ENCODE results near the gene BPIFB6. TPM values are rescaled to one million over a fixed set of nuclear protein-coding genes. Genes with fewer than 3 reads are reported as not detected.

The BPIFB6 gene
- total RNA-seq, 1 donor from 2014 or later: not detected

DNA sequence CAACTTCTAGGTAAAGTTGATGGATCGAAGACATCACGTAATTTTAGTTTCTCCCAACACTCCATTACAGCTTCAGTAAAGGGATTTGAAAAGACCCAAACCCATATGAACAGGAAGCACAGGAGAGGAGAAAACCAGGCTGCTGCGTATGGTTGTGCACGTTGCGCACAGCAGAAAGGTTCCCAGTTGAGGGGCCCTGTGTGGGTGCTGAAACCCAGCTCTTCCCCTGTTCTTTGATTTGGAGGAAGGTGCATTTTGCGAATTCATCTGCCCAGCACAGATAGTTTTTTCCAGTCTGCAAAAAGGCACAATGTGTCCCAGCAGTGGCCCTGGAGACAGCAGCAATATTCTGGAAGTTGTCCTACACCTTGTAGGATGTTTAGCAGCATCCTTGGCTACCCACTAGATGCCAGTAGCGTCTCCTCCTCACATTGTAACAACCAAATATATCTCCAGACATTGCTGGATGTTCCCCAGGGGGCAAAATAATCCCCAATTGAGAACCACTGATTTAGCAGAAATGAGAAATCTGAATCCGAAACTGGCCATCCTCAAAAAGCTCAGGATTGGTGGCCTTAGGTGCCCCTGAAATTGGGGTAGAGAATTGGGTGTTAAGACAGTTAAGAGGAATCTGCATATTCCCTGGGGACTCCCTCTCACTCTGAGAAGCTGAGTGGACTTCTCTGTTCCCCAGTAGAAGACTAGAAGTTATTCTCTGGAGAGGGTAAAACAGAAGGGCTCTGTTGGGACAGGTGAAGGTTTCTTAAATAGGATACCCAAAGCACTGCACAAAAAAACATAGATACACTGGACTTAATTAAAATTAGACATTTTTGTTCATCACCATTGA is 39.4 kb upstream of the BPIFB6 start:
- peaks cover 1% of the 10 kb centered on the region for H3K4me1 Mint-ChIP-seq (ENCODE audit: low read depth)
- H3K36me3 Mint-ChIP-seq (ENCODE audit: low read depth): no peaks in the 10 kb centered on the region
- H3K9me3 Mint-ChIP-seq: peaks cover 10% of the 10 kb centered on the region
- no peak overlapping the region for H3K4me3 Mint-ChIP-seq
- intact Hi-C loops (cut with micrococcal nuclease): no loop called here
- H3K27ac Mint-ChIP-seq: no peak overlapping the region
- no peak for DNase-seq (ENCODE audit: low spot score)
- H3K27me3 Mint-ChIP-seq (ENCODE audit: insufficient read depth): no peaks in the 10 kb centered on the region

DNA sequence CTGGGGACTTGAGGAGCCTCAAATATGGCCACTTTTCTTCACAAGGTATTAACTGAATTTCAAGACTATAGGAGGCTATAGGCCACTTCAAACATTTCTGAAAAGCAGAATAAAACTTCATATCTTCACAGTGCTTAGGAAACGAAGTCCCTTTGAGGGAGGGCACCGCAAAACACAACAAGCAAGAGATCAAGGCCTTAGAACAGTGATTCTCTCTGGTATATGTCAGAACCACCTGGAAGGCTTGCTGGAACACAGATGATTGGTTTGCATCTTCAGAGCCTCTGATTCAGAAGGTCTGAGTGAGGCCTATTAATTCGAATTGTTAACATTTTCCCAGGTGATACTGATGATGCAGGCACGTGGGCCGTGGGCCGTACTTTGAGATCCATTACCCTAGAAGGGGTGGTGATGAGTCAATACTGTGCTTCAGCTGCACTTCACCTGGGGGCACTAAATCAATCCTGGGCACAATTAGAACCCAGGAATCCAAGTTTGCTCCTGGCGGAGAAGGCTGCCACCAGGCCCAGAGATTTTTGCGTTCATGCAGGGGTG is 37.9 kb upstream of the BPIFB6 start:
- intact Hi-C loops (cut with micrococcal nuclease): no loop called here
- no peak overlapping the region for H3K27ac Mint-ChIP-seq
- H3K36me3 Mint-ChIP-seq (ENCODE audit: low read depth): no peaks in the 10 kb centered on the region
- DNase-seq (ENCODE audit: low spot score): no peak
- H3K9me3 Mint-ChIP-seq: peaks cover 10% of the 10 kb centered on the region
- no peak overlapping the region for H3K4me3 Mint-ChIP-seq
- H3K27me3 Mint-ChIP-seq (ENCODE audit: insufficient read depth): no peaks in the 10 kb centered on the region
- H3K4me1 Mint-ChIP-seq (ENCODE audit: low read depth): peaks cover 11% of the 10 kb centered on the region

DNA sequence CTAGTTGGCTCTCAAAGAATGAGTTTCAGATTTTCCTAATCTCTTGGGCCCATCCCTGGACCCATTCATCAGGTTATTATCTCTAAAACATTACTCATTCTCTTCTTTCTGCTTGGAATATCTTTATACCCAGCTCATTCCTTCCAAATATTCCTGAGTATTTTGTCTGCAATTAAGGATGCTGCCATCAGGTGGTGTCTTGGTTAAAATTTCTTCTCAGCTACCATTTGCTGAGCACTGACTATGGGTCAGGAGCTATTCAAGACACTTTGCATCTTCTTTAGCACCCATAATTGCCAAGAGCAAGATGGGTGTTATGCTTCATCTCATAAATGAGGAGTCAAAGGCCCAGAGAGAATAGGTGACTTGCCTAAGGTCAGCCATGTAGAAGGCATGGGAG is 35.6 kb upstream of the BPIFB6 start:
- H3K36me3 Mint-ChIP-seq (ENCODE audit: low read depth): no peaks in the 10 kb centered on the region
- intact Hi-C loops (cut with micrococcal nuclease): no loop called here
- no peak overlapping the region for H3K27ac Mint-ChIP-seq
- DNase-seq (ENCODE audit: low spot score): no peak
- no peak overlapping the region for H3K4me3 Mint-ChIP-seq
- H3K27me3 Mint-ChIP-seq (ENCODE audit: insufficient read depth): no peaks in the 10 kb centered on the region
- peaks cover 11% of the 10 kb centered on the region for H3K4me1 Mint-ChIP-seq (ENCODE audit: low read depth)
- peaks cover 10% of the 10 kb centered on the region for H3K9me3 Mint-ChIP-seq

GRCh38 chr20:32997431-32997830 is 34.0 kb upstream of the BPIFB6 start:
- H3K36me3 Mint-ChIP-seq (ENCODE audit: low read depth): no peaks in the 10 kb centered on the region
- no peak for DNase-seq (ENCODE audit: low spot score)
- no peak overlapping the region for H3K4me3 Mint-ChIP-seq
- no peaks in the 10 kb centered on the region for H3K27me3 Mint-ChIP-seq (ENCODE audit: insufficient read depth)
- H3K27ac Mint-ChIP-seq: no peak overlapping the region
- intact Hi-C loops (cut with micrococcal nuclease): no loop called here
- H3K4me1 Mint-ChIP-seq (ENCODE audit: low read depth): peaks cover 11% of the 10 kb centered on the region
- peaks cover 10% of the 10 kb centered on the region for H3K9me3 Mint-ChIP-seq

DNA sequence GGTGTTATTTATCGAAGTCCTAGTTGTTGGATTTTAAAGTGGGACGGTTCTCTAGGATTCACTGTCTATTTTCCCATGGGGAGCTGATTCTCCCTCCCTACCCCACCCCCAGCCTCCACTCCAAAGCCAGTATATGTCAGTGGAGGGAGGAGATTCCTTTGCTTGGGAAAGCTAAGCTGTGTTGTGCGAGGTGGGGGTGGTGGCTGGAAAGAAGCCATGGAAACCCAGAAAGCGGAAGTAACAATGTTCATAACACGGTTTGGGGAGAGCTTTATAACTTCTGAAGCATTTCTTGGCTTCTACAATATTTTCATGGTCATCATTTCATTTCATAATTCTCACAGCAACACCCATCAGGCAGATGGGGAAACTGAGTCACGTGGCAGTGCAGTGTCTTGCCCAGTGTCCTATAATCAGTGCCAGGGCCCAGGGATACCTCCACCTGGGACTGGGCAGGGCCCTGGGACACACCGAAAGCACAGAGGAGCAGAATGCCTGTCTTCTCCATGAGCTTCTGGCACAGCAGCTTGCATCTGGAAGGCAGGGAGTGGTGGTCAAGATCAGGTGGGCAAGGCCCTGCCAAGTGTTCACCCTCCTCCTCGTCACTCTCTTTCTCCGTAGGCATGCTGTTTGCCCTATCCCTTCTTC is 31.7 kb upstream of the BPIFB6 start:
- intact Hi-C loops (cut with micrococcal nuclease): no loop called here
- H3K4me3 Mint-ChIP-seq: no peak overlapping the region
- no peak overlapping the region for H3K27ac Mint-ChIP-seq
- H3K27me3 Mint-ChIP-seq (ENCODE audit: insufficient read depth): no peaks in the 10 kb centered on the region
- H3K4me1 Mint-ChIP-seq (ENCODE audit: low read depth): peaks cover 11% of the 10 kb centered on the region
- no peak for DNase-seq (ENCODE audit: low spot score)
- peaks cover 9% of the 10 kb centered on the region for H3K9me3 Mint-ChIP-seq
- H3K36me3 Mint-ChIP-seq (ENCODE audit: low read depth): no peaks in the 10 kb centered on the region

DNA sequence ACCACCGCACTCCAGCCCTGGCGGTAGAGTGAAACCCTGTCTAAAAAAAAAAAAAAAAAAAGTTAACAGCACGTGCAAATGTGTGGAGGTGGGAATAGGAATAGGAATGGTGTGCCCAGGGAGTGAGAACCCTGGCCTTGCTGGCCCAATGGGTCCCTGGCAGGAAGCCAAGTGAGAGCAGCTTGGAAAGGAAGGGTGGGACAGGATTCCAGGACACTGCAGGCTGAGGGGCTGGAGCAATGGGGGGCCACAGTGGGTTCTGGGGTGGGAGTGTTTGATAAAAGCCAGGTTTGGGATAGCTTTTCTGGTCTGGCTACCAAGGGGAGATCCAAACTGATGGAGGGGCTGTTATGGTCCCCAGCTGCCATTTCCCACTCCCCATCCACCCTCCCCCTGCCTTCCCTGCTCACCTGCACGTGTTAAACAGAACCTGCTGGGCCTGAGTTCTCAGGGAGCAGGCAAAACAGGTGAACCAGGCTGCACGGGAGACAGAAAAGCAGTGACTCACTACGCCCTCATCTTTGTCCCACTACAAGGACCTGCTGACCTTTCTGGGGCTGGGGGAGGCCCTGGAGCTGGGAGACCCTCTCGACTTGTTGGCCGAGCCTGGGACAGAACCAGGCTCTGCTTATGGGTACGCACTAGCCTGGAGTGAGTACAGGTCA is 30.5 kb upstream of the BPIFB6 start:
- intact Hi-C loops (cut with micrococcal nuclease): no loop called here
- H3K27ac Mint-ChIP-seq: no peak overlapping the region
- H3K27me3 Mint-ChIP-seq (ENCODE audit: insufficient read depth): no peaks in the 10 kb centered on the region
- DNase-seq (ENCODE audit: low spot score): no peak
- H3K4me3 Mint-ChIP-seq: no peak overlapping the region
- peaks cover 11% of the 10 kb centered on the region for H3K4me1 Mint-ChIP-seq (ENCODE audit: low read depth)
- H3K9me3 Mint-ChIP-seq: peaks cover 8% of the 10 kb centered on the region
- H3K36me3 Mint-ChIP-seq (ENCODE audit: low read depth): no peaks in the 10 kb centered on the region

GRCh38 chr20:33002087-33002808 is 29.2 kb upstream of the BPIFB6 start:
- H3K27me3 Mint-ChIP-seq (ENCODE audit: insufficient read depth): no peaks in the 10 kb centered on the region
- H3K4me3 Mint-ChIP-seq: no peak overlapping the region
- intact Hi-C loops (cut with micrococcal nuclease): no loop called here
- peaks cover 5% of the 10 kb centered on the region for H3K9me3 Mint-ChIP-seq
- DNase-seq (ENCODE audit: low spot score): no peak
- H3K4me1 Mint-ChIP-seq (ENCODE audit: low read depth): peaks cover 7% of the 10 kb centered on the region
- H3K36me3 Mint-ChIP-seq (ENCODE audit: low read depth): no peaks in the 10 kb centered on the region
- no peak overlapping the region for H3K27ac Mint-ChIP-seq

- H3K36me3 Mint-ChIP-seq (ENCODE audit: low read depth): no peaks in the 10 kb centered on the region
- no peaks in the 10 kb centered on the region for H3K4me1 Mint-ChIP-seq (ENCODE audit: low read depth)
- no peaks in the 10 kb centered on the region for H3K27me3 Mint-ChIP-seq (ENCODE audit: insufficient read depth)
- DNase-seq (ENCODE audit: low spot score): no peak
- H3K27ac Mint-ChIP-seq: no peak within 1 kb of the TSS
- intact Hi-C loops (cut with micrococcal nuclease): no loop called here
- H3K9me3 Mint-ChIP-seq: peaks cover 5% of the 10 kb centered on the region
- H3K4me3 Mint-ChIP-seq: no peak within 1 kb of the TSS
Measured at GRCh38 chr20:33004141-33004751, 27.2 kb upstream of the BPIFB6 start, which contains the start of gene SUN5. SUN5 (minus strand) TSS chr20:33004433; CDS start chr20:33004340, 93 bp downstream.

DNA sequence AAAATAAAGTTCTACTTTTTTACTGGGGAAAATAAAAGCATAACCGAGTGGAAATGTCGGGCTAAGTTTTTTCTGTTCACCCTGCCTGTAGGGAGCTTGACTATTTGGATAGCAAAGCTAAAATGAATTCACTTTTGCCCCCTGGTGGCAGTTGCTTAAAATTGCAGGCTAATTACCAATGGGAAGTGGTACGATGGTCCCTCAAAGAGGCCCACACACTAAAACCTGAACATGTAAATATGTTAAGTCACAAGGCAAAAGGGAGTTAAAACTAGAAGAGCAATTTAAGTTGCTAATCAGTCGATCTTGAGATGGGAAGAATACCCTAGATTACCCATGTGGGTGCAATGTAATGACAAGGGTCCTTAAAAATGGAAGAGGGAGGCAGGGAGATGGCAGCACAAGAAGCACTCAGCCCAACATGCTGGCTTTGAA is 26.3 kb upstream of the BPIFB6 start:
- H3K4me3 Mint-ChIP-seq: no peak overlapping the region
- DNase-seq (ENCODE audit: low spot score): peak; percentile 5
- intact Hi-C loops (cut with micrococcal nuclease): loop anchor here (1.0 kb wide), 3 partner anchors 60 to 215 kb away; no protein-coding TSS in a partner anchor
- no peaks in the 10 kb centered on the region for H3K36me3 Mint-ChIP-seq (ENCODE audit: low read depth)
- no peak overlapping the region for H3K27ac Mint-ChIP-seq
- peaks cover 5% of the 10 kb centered on the region for H3K9me3 Mint-ChIP-seq
- no peaks in the 10 kb centered on the region for H3K4me1 Mint-ChIP-seq (ENCODE audit: low read depth)
- H3K27me3 Mint-ChIP-seq (ENCODE audit: insufficient read depth): no peaks in the 10 kb centered on the region

DNA sequence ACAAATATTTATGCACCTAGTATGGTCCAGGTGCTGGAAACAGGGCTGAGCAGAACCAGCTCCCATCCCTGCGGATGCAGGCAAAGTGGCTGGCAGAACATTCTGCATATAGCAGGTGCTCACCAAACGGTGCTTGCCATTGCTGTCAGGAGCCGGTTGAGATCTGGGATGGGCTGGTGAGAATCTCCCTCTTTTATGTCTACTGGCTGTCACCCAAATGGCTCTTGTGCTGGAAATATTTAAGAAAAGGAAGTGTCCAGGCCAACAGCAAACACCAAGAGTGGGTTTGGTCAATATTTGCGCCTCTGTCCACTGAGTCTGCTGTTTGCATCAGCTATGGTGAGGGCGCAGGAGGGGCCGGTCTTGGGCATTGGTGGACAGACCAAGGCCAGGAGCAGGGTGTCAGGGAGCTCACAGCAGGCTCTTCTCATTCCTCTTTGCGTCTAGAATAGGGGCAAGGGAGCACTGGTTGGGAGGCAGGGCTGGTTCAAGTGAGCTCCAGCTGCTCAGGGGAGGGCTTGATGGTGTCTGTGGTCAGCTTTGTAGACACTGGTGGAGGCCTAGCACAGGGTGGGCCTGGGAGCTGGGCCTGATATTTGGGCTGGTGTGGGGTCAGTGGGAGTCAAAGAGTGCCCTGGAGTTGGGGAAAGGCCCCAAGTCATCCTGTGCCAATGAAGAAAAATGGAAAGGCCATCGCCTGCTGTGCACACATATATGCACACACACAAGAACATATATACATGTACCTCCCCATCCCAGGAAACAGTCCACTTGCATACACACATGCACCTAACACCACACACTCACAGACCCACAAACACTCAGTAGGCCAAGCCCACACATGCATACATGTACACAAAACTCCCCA is 25.3 kb upstream of the BPIFB6 start:
- no peaks in the 10 kb centered on the region for H3K27me3 Mint-ChIP-seq (ENCODE audit: insufficient read depth)
- DNase-seq (ENCODE audit: low spot score): no peak
- H3K9me3 Mint-ChIP-seq: peaks cover 5% of the 10 kb centered on the region
- H3K36me3 Mint-ChIP-seq (ENCODE audit: low read depth): no peaks in the 10 kb centered on the region
- no peaks in the 10 kb centered on the region for H3K4me1 Mint-ChIP-seq (ENCODE audit: low read depth)
- intact Hi-C loops (cut with micrococcal nuclease): loop anchor here (1.0 kb wide), 3 partner anchors 61 to 216 kb away; no protein-coding TSS in a partner anchor
- no peak overlapping the region for H3K27ac Mint-ChIP-seq
- no peak overlapping the region for H3K4me3 Mint-ChIP-seq

DNA sequence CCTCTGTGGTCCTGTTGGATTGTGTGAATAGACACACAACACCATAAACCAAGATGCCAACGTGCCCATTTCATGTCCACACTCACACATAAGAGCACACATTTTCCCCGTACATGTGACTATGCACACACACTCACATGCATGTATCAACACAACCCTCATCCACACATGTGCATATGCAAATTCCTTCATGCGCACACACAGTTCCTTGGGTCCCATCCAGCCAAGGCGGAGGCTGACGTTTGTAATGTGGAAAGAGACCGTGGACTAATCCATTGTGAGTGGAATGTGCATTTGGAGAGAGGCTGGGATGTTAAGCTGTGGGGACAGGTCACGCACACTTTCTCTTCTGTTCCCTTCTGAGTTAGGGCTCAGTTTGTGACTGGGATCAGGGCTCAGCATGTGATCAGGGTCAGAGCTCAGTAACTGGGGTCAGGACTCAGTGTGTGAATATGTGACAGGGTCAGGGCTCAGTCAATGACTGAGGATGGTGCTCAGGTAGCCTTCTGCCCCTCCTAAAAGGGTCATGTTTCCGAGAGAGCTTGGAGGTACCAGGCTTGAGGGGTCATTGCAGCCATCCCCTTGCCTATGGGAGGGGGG is 24.6 kb upstream of the BPIFB6 start:
- no peak overlapping the region for H3K27ac Mint-ChIP-seq
- no peak overlapping the region for H3K4me3 Mint-ChIP-seq
- DNase-seq (ENCODE audit: low spot score): no peak
- H3K4me1 Mint-ChIP-seq (ENCODE audit: low read depth): no peaks in the 10 kb centered on the region
- intact Hi-C loops (cut with micrococcal nuclease): no loop called here
- peaks cover 5% of the 10 kb centered on the region for H3K9me3 Mint-ChIP-seq
- no peaks in the 10 kb centered on the region for H3K27me3 Mint-ChIP-seq (ENCODE audit: insufficient read depth)
- H3K36me3 Mint-ChIP-seq (ENCODE audit: low read depth): no peaks in the 10 kb centered on the region

Measured in activated T-helper 1 cell treated with anti-CD3 and anti-CD28 coated beads, Interleukin-12 subunit alpha, Interleukin-12 subunit beta, Interleukin-2, Interleukin-4 antibody, amounts not matched to agents 30 ng/mL and 10 ng/mL and 1 ng/mL, durations not matched to agents 14 hours and 24 hours and 36 hours (primary cell).